ENCODE data around the gene NR2F6.

GRCh38 chr19:17214508-17215126, 31.1 kb downstream of the NR2F6 start:
- TF ChIP-seq CTCF (conservative IDR thresholded peaks at IDR 0.05; ENCODE audit: low read depth, low read length) (no peak), EZH2 (IDR thresholded peaks at IDR 0.05; ENCODE audit: borderline replicate concordance, low read depth, low read length, poor library complexity, severe bottlenecking) (no peak)
